GM19328 (cell line): ENCODE measurements around the gene SCAPER.

ENCODE experiments used
- ATAC-seq: cut with Tn5 transposase; IDR thresholded peaks from one replicate; pipeline ENCODE4 v1.9.1; 2021; ENCODE audit warnings: mild to moderate bottlenecking, moderate library complexity; ENCODE audit not compliant: unreplicated experiment

The SCAPER gene

GRCh38 chr15:76344893-76345582 lies 560.1 kb downstream of the SCAPER start:
- ATAC-seq = no peak

- no peak for ATAC-seq
These were observed 561.7 kb downstream of the SCAPER start for GRCh38 chr15:76343313-76343996.

GRCh38 chr15:76342382-76343201 lies 562.5 kb downstream of the SCAPER start:
- ATAC-seq = no peak

- ATAC-seq = no peak
These were observed 563.1 kb downstream of the SCAPER start for GRCh38 chr15:76342058-76342381.

GRCh38 chr15:76341366-76342057 lies 563.6 kb downstream of the SCAPER start:
- no peak for ATAC-seq

GRCh38 chr15:76340803-76341365 lies 564.3 kb downstream of the SCAPER start:
- no peak for ATAC-seq

- no peak for ATAC-seq
These were observed 564.8 kb downstream of the SCAPER start for GRCh38 chr15:76340198-76340802.

GRCh38 chr15:76339305-76340197 lies 565.6 kb downstream of the SCAPER start:
- no peak for ATAC-seq

GRCh38 chr15:76338486-76339304 lies 566.4 kb downstream of the SCAPER start:
- ATAC-seq = no peak

GRCh38 chr15:76337696-76338485 lies 567.2 kb downstream of the SCAPER start:
- ATAC-seq = no peak

GRCh38 chr15:76337059-76337695 lies 568.0 kb downstream of the SCAPER start:
- no peak for ATAC-seq

- ATAC-seq = peak; percentile 35
These were observed 568.7 kb downstream of the SCAPER start, which contains the start of gene ISL2 for GRCh38 chr15:76336254-76337058. Gene ISL2, plus strand, starts transcription at chr15:76336773. Its CDS starts 111 bp downstream, at chr15:76336884.

- no peak for ATAC-seq
These were observed 569.6 kb downstream of the SCAPER start for GRCh38 chr15:76335307-76336253.

GRCh38 chr15:76334438-76335306 lies 570.5 kb downstream of the SCAPER start:
- no peak for ATAC-seq
